IPS-20b (cell line): ENCODE data around the gene LRRC46.

Source experiments
- H3K27ac ChIP-seq: one replicate; pipeline ENCODE4 v1.5.1; 2013; ENCODE audit warnings: low read length
- H3K27me3 ChIP-seq: 2 replicates; pipeline ENCODE4 v1.6.1; 2013; ENCODE audit warnings: mild to moderate bottlenecking, low read length, inconsistent platforms; ENCODE audit not compliant: insufficient read depth
- H3K36me3 ChIP-seq: 2 replicates; pipeline ENCODE4 v1.6.1; 2013; ENCODE audit warnings: low read depth, mild to moderate bottlenecking, inconsistent platforms, low read length, moderate library complexity; ENCODE audit not compliant: insufficient read depth
- H3K4me1 ChIP-seq: 2 replicates; pipeline ENCODE4 v1.6.1; 2013; ENCODE audit warnings: mild to moderate bottlenecking, control low read depth, inconsistent platforms, low read length, moderate library complexity; ENCODE audit not compliant: insufficient read depth
- H3K4me3 ChIP-seq: 2 replicates; pipeline ENCODE4 v1.5.1; 2013; ENCODE audit warnings: mild to moderate bottlenecking, low read length, inconsistent platforms
- H3K9ac ChIP-seq: 2 replicates; pipeline ENCODE4 v1.6.1; 2013; ENCODE audit warnings: low read depth, mild to moderate bottlenecking, inconsistent platforms, low read length, moderate library complexity
- H3K9me3 ChIP-seq: 2 replicates; pipeline ENCODE4 v1.6.1; 2013; ENCODE audit warnings: mild to moderate bottlenecking, low read depth, low read length, inconsistent platforms; ENCODE audit not compliant: insufficient read depth

LRRC46 gene

DNA sequence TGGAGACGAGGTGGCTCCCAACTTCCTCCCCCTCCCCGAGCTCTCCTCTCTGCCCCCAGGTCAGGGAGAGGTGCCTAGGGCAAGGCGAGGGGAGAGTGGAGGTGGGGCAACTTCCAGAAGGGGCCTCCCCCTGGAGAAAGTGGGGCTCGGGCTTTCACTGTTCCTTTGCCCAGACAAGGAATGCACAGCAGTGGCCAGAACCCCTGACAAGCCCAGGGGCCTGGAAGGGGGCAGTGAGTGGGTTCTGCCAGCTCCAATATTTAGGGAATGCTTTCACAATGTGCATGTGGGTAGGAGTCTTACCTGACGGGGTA is 52.9 kb downstream of the LRRC46 start:
- Histone ChIP-seq H3K27me3 (no peaks in the 10 kb centered on the region; the same call in 1 of the 2 replicates), H3K4me1 (peaks cover 10% of the 10 kb centered on the region), H3K4me3 (no peak overlapping the region), H3K27ac (no peak overlapping the region), H3K9me3 (no peaks in the 10 kb centered on the region), H3K9ac (no peak overlapping the region), H3K36me3 (no peaks in the 10 kb centered on the region)

DNA sequence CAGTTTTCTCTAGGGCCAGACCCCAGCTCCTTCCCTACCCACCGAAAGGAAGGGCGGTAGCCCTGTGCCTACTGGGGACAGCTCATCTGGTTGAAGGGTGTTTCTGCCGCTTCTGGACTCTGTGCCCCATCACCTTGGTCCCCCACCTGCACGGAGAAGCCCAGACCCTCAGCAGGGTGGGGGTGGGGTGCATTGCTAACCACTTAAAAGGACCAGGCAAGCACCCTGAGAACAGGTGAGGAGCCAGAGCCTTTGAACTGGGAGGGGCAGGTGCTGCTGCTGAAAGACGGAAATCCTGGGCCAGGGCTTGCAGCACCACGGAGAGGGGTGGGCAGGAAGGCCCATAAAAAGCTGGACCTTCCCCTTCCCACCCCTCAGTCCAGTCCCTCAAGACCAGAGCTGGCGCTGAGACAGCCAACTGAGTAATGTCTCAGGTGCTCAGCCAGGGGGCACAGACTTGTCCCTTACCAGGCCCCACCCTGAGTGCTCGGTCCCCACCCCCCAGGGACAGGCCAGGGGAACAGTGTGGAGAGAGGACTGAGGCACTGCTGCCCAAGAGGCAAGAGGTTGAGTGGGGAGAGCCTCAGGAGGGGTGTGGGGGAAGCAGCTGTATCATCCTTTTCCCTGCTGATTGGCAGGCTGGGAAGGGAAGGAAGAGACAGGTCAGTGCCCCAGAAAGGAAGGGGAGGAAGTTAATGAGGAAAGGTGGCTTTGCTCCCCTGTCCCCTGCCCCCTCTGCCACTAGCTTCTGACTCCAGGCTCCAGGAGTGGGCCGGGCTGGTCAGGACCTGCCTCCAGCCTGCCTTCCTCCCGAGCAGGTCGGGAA is 53.6 kb downstream of the LRRC46 start:
- H3K4me1 ChIP-seq, result peaks cover 10% of the 10 kb centered on the region
- H3K9ac ChIP-seq, result no peak overlapping the region
- H3K9me3 ChIP-seq, result no peaks in the 10 kb centered on the region
- H3K27ac ChIP-seq, result no peak overlapping the region
- H3K27me3 ChIP-seq, result no peaks in the 10 kb centered on the region; the same call in 1 of the 2 replicates
- no peaks in the 10 kb centered on the region for H3K36me3 ChIP-seq
- H3K4me3 ChIP-seq, result no peak overlapping the region
